Large intestine (tissue), 3 donors: ENCODE data around the gene B4GALT1. TPM values are rescaled to one million over a fixed set of nuclear protein-coding genes. Genes with fewer than 3 reads are reported as not detected.
A peak's percentile ranks its signal among the peaks of the same experiment; 100 is the strongest.
"Not testable (repeated sequence)": the region's sequence is repeated elsewhere in the genome, so short reads cannot be mapped to it uniquely, and the experiment has no call there.

Experiments
- DNase-seq, 2 donors: peaks; one replicate each; pipeline versions ENCODE4 v3.0.0 to v3.0.0-alpha.2; 2013
- H3K27ac ChIP-seq: one replicate; pipeline ENCODE4 v1.5.1; 2013; ENCODE audit warnings: low read length
- H3K27me3 ChIP-seq: 2 replicates; pipeline ENCODE4 v1.6.1; 2013; ENCODE audit warnings: low read length; ENCODE audit not compliant: control insufficient read depth, insufficient read depth
- H3K36me3 ChIP-seq: 2 replicates; pipeline ENCODE4 v1.6.1; 2013; ENCODE audit warnings: low read length; ENCODE audit not compliant: control insufficient read depth, insufficient read depth
- H3K4me1 ChIP-seq: one replicate; pipeline ENCODE4 v1.6.1; 2013; ENCODE audit warnings: low read length; ENCODE audit not compliant: control insufficient read depth, insufficient read depth
- H3K4me3 ChIP-seq: one replicate; pipeline ENCODE4 v1.5.1; 2013; ENCODE audit warnings: low read length
- H3K9me3 ChIP-seq: one replicate; pipeline ENCODE4 v1.6.1; 2013; ENCODE audit warnings: mild to moderate bottlenecking, low read depth, low read length, moderate library complexity; ENCODE audit not compliant: control insufficient read depth
- WGBS: methylation state at CpG from one replicate; pipeline ENCODE4 v1.1.5; 2013; ENCODE audit warnings: low lambda C conversion rate; ENCODE audit not compliant: insufficient coverage; 5-methylcytosine and 5-hydroxymethylcytosine counted together
- polyA plus RNA-seq: library from polyadenylated mRNA; unstranded; fragments of 120-200 nt; gene quantifications from one replicate; pipeline ENCODE4 v1.2.1, GENCODE V29; 2013

Gene B4GALT1
- polyA plus RNA-seq, 1 donor = 120 TPM

GRCh38 chr9:33168941-33169544 lies 1.9 kb upstream of the B4GALT1 start:
- H3K27me3 ChIP-seq = no peaks in the 10 kb centered on the region
- H3K9me3 ChIP-seq = no peaks in the 10 kb centered on the region
- no CpG with 5 or more reads among the region's 1 CpG for WGBS
- no peak overlapping the region for H3K27ac ChIP-seq
- H3K4me3 ChIP-seq = no peak overlapping the region
- peaks cover 36% of the 10 kb centered on the region for H3K4me1 ChIP-seq
- no peaks in the 10 kb centered on the region for H3K36me3 ChIP-seq
- no peak for DNase-seq

GRCh38 chr9:33167972-33168461 lies 881 bp upstream of the B4GALT1 start:
- no peaks in the 10 kb centered on the region for H3K9me3 ChIP-seq
- H3K4me1 ChIP-seq = peaks cover 44% of the 10 kb centered on the region
- H3K4me3 ChIP-seq = peak overlapping the region; percentile 74
- H3K36me3 ChIP-seq = no peaks in the 10 kb centered on the region
- no peaks in the 10 kb centered on the region for H3K27me3 ChIP-seq
- DNase-seq = no peak
- no CpG with 5 or more reads among the region's 8 CpGs for WGBS
- peak overlapping the region; percentile 91 for H3K27ac ChIP-seq

GRCh38 chr9:33166231-33167083 lies 679 bp downstream of the B4GALT1 start:
- Histone ChIP-seq H3K4me1 (peaks cover 48% of the 10 kb centered on the region), H3K27me3 (no peaks in the 10 kb centered on the region), H3K36me3 (no peaks in the 10 kb centered on the region), H3K9me3 (no peaks in the 10 kb centered on the region), H3K4me3 (peak overlapping the region; percentile 91), H3K27ac (peak overlapping the region; percentile 96)
- peak in 1 of 2 donors; percentile 62 for DNase-seq
- no CpG with 5 or more reads among the region's 51 CpGs for WGBS

- Histone ChIP-seq H3K36me3 (no peaks in the 10 kb centered on the region), H3K9me3 (no peaks in the 10 kb centered on the region), H3K4me3 (peak overlapping the region; percentile 91), H3K4me1 (peaks cover 47% of the 10 kb centered on the region), H3K27ac (peak overlapping the region; percentile 96), H3K27me3 (no peaks in the 10 kb centered on the region)
- no CpG with 5 or more reads among the region's 10 CpGs for WGBS
- DNase-seq = peak; percentile 81 to 93
Observed at GRCh38 chr9:33165263-33166151, 1.6 kb downstream of the B4GALT1 start.

- no CpG with 5 or more reads among the region's 7 CpGs for WGBS
- H3K27me3 ChIP-seq, H3K9me3 ChIP-seq, DNase-seq, H3K36me3 ChIP-seq: not testable (repeated sequence)
- Histone ChIP-seq H3K4me3 (peak overlapping the region; percentile 91), H3K27ac (peak overlapping the region; percentile 96), H3K4me1 (peaks cover 51% of the 10 kb centered on the region)
Observed at GRCh38 chr9:33164921-33165262, 2.2 kb downstream of the B4GALT1 start.

GRCh38 chr9:33164138-33164809 lies 2.9 kb downstream of the B4GALT1 start:
- peaks cover 57% of the 10 kb centered on the region for H3K4me1 ChIP-seq
- peak overlapping the region; percentile 96 for H3K27ac ChIP-seq
- WGBS = 67% methylated on average over 2 of the region's 11 CpGs
- H3K36me3 ChIP-seq = no peaks in the 10 kb centered on the region
- H3K9me3 ChIP-seq = no peaks in the 10 kb centered on the region
- H3K27me3 ChIP-seq = no peaks in the 10 kb centered on the region
- no peak for DNase-seq
- H3K4me3 ChIP-seq = peak overlapping the region; percentile 91

- Histone ChIP-seq H3K4me1 (peaks cover 64% of the 10 kb centered on the region), H3K4me3 (peak overlapping the region; percentile 91), H3K36me3 (no peaks in the 10 kb centered on the region), H3K9me3 (no peaks in the 10 kb centered on the region), H3K27me3 (no peaks in the 10 kb centered on the region), H3K27ac (peak overlapping the region; percentile 96)
- no CpG with 5 or more reads among the region's 8 CpGs for WGBS
- DNase-seq = no peak
Observed at GRCh38 chr9:33163433-33164137, 3.6 kb downstream of the B4GALT1 start.

GRCh38 chr9:33162721-33163311 lies 4.3 kb downstream of the B4GALT1 start:
- no peaks in the 10 kb centered on the region for H3K9me3 ChIP-seq
- peak overlapping the region; percentile 96 for H3K27ac ChIP-seq
- no CpG with 5 or more reads among the region's 9 CpGs for WGBS
- H3K36me3 ChIP-seq = no peaks in the 10 kb centered on the region
- peak in 1 of 2 donors; percentile 74 for DNase-seq
- no peak overlapping the region for H3K4me3 ChIP-seq
- H3K27me3 ChIP-seq = no peaks in the 10 kb centered on the region
- H3K4me1 ChIP-seq = peaks cover 61% of the 10 kb centered on the region

- no CpG with 5 or more reads among the region's 1 CpG for WGBS
- Histone ChIP-seq H3K36me3 (no peaks in the 10 kb centered on the region), H3K9me3 (no peaks in the 10 kb centered on the region), H3K4me3 (no peak overlapping the region), H3K4me1 (peaks cover 59% of the 10 kb centered on the region), H3K27ac (peak overlapping the region; percentile 96), H3K27me3 (no peaks in the 10 kb centered on the region)
- peak; percentile 71 to 90 for DNase-seq
Observed at GRCh38 chr9:33161589-33162132, 5.5 kb downstream of the B4GALT1 start.
